Measurements from ENCODE around the gene DBX1.

DNA sequence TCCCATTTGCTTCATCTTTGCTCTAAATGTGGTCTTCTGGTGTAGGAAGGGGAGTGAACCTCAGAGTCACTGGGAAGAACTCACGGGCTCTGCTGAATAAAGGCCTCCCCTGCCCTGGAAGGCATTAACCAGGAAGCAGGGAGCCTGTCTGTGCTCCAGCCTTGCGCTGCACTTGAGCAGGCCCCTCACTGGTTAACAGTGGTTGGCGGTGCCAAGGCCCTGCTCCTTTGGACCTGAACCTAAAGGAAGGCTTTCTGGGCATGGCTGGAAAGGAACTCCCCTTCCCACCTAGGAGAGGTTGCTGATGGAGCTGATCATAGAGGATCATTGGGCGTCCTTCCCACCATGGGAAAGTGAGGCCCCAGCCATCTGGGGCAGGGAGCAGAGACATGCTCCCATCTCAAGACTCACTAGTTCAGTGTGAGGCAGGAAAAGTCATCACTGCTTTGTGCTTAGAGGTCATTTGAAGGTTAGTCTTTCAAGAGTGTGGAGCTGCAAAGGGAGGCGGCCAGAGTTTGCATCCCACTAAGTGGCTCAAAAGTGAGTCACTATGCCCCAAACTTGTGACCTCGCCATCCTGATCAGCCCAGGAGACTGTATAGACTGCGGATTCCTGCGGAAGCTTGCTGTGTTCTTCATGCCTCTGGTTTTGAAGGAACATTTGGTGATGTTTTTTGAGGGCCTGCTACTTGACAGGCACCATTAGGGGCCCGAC is 50.4 kb downstream of the DBX1 start:
- TF ChIP-seq, protein P1, sequence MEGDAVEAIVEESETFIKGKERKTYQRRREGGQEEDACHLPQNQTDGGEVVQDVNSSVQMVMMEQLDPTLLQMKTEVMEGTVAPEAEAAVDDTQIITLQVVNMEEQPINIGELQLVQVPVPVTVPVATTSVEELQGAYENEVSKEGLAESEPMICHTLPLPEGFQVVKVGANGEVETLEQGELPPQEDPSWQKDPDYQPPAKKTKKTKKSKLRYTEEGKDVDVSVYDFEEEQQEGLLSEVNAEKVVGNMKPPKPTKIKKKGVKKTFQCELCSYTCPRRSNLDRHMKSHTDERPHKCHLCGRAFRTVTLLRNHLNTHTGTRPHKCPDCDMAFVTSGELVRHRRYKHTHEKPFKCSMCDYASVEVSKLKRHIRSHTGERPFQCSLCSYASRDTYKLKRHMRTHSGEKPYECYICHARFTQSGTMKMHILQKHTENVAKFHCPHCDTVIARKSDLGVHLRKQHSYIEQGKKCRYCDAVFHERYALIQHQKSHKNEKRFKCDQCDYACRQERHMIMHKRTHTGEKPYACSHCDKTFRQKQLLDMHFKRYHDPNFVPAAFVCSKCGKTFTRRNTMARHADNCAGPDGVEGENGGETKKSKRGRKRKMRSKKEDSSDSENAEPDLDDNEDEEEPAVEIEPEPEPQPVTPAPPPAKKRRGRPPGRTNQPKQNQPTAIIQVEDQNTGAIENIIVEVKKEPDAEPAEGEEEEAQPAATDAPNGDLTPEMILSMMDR (IDR thresholded peaks at IDR 0.05; ENCODE audit: low read depth, low read length, missing input control), result no peak
- TF ChIP-seq MAX (IDR thresholded peaks at IDR 0.05) (no peak), YY1 (IDR thresholded peaks at IDR 0.05) (no peak), TAF1 (conservative IDR thresholded peaks at IDR 0.05) (no peak)
